WTC11 (cell line): ENCODE measurements around the gene FN3K. TPM values are rescaled to one million over a fixed set of nuclear protein-coding genes. Genes with fewer than 3 reads are reported as not detected.

Experiments
- ATAC-seq: fragments of 200-7000 bp; cut with Tn5 transposase; 2 replicates; pipeline ENCODE4 v1.10.0; 2021; ENCODE audit warnings: mild to moderate bottlenecking, moderate library complexity
- CTCF ChIA-PET: fragments of 300-600 bp; sonication (Branson Sonifier 250); formaldehyde crosslinking; loops from one replicate; lab custom pipeline; 2021; ENCODE audit warnings: antibody characterized with exemption; lab: Charles Lee
- POLR2A ChIA-PET: fragments of 350-600 bp; sonication (Branson Sonifier 250); formaldehyde crosslinking; loops from one replicate; lab custom pipeline; 2021; ENCODE audit warnings: antibody characterized with exemption; lab: Charles Lee
- DNase-seq: peaks from one replicate; pipeline ENCODE4 v3.0.0; 2021; ENCODE audit warnings: low spot score
- H3K27ac Mint-ChIP-seq: 2 replicates; pipeline ENCODE4 v1.8.0; 2021; ENCODE audit warnings: mixed read lengths
- H3K27me3 Mint-ChIP-seq: 2 replicates; pipeline ENCODE4 v1.8.0; 2021; ENCODE audit warnings: low read depth, mild to moderate bottlenecking, moderate library complexity, mixed read lengths
- H3K36me3 Mint-ChIP-seq: 2 replicates; pipeline ENCODE4 v1.8.0; 2021; ENCODE audit warnings: mixed read lengths
- H3K4me1 Mint-ChIP-seq: 2 replicates; pipeline ENCODE4 v1.8.0; 2022; ENCODE audit warnings: mixed read lengths
- H3K4me3 Mint-ChIP-seq: 2 replicates; pipeline ENCODE4 v1.8.0; 2021; ENCODE audit warnings: mild to moderate bottlenecking, moderate library complexity, mixed read lengths
- H3K9me3 Mint-ChIP-seq: 2 replicates; pipeline ENCODE4 v1.8.0; 2021; ENCODE audit warnings: mixed read lengths
- CREM ChIP-seq: sonication (generic); formaldehyde crosslinking; IDR thresholded peaks from 2 replicates; pipeline ENCODE4 v1.8.1; 2022; ENCODE audit warnings: mild to moderate bottlenecking, missing genetic modification reagents, moderate library complexity
- ELF4 ChIP-seq: sonication (generic); formaldehyde crosslinking; IDR thresholded peaks from 2 replicates; pipeline ENCODE4 v1.8.1; 2022; ENCODE audit warnings: low read depth, mild to moderate bottlenecking, moderate library complexity, missing genetic modification reagents
- ZNF121 ChIP-seq: sonication (generic); formaldehyde crosslinking; IDR thresholded peaks from 2 replicates; pipeline ENCODE4 v1.8.0; 2023; ENCODE audit warnings: missing genetic modification reagents
- ZNF416 ChIP-seq: fragments of 250-450 bp; sonication (Bioruptor Pico); IDR thresholded peaks from 2 replicates; pipeline ENCODE4 v1.9.0; 2021; ENCODE audit warnings: mild to moderate bottlenecking, inconsistent platforms
- ZNF512 ChIP-seq: sonication (generic); formaldehyde crosslinking; IDR thresholded peaks from 2 replicates; pipeline ENCODE4 v1.8.1; 2022; ENCODE audit warnings: missing genetic modification reagents, borderline replicate concordance
- total RNA-seq: library from RNA; stranded (reverse); gene quantifications from 3 replicates; pipeline ENCODE4 v1.2.3, GENCODE V29; 2021
- TF ChIP-seq, protein P1 (sequence below): sonication (generic); formaldehyde crosslinking; IDR thresholded peaks from 2 replicates; pipeline ENCODE4 v1.8.0; 2022; ENCODE audit warnings: missing genetic modification reagents
- TF ChIP-seq, protein P2 (sequence below): sonication (generic); formaldehyde crosslinking; IDR thresholded peaks from 2 replicates; pipeline ENCODE4 v1.8.0; 2022; ENCODE audit warnings: mild to moderate bottlenecking, missing genetic modification reagents
- TF ChIP-seq, protein P3 (sequence below): fragments of 250-450 bp; sonication (Bioruptor Pico); IDR thresholded peaks from 2 replicates; pipeline ENCODE4 v1.9.0; 2021; ENCODE audit warnings: mild to moderate bottlenecking

The FN3K gene
- total RNA-seq, 1 experiment from 2014 or later = 19.3 TPM

DNA sequence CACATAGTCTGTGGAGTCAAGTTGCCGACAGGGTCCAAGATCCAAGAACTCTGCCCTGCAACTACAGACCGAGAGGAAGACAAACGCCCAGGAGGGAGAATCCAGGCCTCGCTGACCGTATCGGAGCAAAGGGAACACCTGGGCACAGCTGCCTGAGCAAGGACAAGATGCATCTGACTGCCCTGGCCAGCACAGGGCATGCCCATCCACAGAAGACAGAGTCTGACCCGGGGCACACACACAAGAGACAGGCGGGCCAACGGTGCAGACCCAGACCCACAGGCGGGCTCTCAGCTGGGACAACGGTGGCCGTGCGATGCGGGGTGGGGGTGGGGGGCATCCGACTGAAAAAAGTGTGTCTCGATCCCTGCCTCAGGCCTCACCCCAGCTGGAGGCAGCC, 43.1 kb upstream of the FN3K start:
- H3K9me3 Mint-ChIP-seq = peaks cover 8% of the 10 kb centered on the region
- peaks cover 32% of the 10 kb centered on the region for H3K27me3 Mint-ChIP-seq
- H3K27ac Mint-ChIP-seq = no peak overlapping the region
- no peak overlapping the region for H3K4me3 Mint-ChIP-seq
- no peak for TF ChIP-seq ELF4
- TF ChIP-seq ZNF121 (CRISPR knock-in tag) = peak; percentile 6; the same call in 1 of the 2 replicates
- TF ChIP-seq, protein P1, sequence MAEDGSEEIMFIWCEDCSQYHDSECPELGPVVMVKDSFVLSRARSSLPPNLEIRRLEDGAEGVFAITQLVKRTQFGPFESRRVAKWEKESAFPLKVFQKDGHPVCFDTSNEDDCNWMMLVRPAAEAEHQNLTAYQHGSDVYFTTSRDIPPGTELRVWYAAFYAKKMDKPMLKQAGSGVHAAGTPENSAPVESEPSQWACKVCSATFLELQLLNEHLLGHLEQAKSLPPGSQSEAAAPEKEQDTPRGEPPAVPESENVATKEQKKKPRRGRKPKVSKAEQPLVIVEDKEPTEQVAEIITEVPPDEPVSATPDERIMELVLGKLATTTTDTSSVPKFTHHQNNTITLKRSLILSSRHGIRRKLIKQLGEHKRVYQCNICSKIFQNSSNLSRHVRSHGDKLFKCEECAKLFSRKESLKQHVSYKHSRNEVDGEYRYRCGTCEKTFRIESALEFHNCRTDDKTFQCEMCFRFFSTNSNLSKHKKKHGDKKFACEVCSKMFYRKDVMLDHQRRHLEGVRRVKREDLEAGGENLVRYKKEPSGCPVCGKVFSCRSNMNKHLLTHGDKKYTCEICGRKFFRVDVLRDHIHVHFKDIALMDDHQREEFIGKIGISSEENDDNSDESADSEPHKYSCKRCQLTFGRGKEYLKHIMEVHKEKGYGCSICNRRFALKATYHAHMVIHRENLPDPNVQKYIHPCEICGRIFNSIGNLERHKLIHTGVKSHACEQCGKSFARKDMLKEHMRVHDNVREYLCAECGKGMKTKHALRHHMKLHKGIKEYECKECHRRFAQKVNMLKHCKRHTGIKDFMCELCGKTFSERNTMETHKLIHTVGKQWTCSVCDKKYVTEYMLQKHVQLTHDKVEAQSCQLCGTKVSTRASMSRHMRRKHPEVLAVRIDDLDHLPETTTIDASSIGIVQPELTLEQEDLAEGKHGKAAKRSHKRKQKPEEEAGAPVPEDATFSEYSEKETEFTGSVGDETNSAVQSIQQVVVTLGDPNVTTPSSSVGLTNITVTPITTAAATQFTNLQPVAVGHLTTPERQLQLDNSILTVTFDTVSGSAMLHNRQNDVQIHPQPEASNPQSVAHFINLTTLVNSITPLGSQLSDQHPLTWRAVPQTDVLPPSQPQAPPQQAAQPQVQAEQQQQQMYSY (CRISPR knock-in tag) = no peak
- no peak for TF ChIP-seq CREM (CRISPR knock-in tag)
- no peaks in the 10 kb centered on the region for H3K4me1 Mint-ChIP-seq
- ATAC-seq (no peak), DNase-seq (no peak)
- peaks cover 4% of the 10 kb centered on the region for H3K36me3 Mint-ChIP-seq
- ChIA-PET POLR2A (no interaction called here), CTCF (no interaction called here)

DNA sequence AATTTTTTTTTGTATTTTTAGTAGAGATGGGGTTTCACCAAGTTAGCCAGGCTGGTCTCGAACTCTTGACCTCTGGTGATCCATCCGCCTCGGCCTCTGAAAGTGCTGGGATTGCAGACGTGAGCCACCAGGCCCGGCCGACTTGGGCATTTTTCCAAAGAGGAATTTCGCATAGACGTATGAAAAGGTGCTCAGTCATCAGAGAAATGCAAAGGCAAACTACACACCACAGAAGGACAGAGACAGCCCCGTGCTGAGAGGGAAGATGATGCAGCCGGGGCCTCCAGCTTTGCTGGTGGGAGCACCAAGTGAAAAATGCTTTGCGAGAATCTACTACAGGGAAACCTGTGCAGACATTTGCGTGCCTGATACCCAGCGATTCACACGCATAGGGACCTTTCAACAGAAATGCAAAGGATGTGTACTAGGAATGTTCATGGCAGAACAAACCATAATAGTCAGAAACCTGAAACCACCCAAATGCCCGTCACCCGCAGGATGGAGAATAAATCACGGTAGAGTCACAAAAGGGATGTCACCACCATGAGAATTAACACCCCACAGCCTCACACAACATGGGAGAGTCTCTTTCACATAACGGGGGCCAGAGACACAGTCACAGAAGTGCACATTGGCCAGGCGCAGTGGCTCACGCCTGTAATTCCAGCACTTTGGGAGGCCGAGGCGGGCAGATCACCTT, 42.1 kb upstream of the FN3K start:
- TF ChIP-seq, protein P2, sequence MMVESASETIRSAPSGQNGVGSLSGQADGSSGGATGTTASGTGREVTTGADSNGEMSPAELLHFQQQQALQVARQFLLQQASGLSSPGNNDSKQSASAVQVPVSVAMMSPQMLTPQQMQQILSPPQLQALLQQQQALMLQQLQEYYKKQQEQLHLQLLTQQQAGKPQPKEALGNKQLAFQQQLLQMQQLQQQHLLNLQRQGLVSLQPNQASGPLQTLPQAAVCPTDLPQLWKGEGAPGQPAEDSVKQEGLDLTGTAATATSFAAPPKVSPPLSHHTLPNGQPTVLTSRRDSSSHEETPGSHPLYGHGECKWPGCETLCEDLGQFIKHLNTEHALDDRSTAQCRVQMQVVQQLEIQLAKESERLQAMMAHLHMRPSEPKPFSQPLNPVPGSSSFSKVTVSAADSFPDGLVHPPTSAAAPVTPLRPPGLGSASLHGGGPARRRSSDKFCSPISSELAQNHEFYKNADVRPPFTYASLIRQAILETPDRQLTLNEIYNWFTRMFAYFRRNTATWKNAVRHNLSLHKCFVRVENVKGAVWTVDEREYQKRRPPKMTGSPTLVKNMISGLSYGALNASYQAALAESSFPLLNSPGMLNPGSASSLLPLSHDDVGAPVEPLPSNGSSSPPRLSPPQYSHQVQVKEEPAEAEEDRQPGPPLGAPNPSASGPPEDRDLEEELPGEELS (CRISPR knock-in tag) = no peak
- no peak for TF ChIP-seq ZNF416
- POLR2A ChIA-PET = no interaction called here
- Mint-ChIP-seq H3K27ac (no peak overlapping the region), H3K9me3 (peaks cover 8% of the 10 kb centered on the region), H3K4me1 (no peaks in the 10 kb centered on the region), H3K4me3 (no peak overlapping the region), H3K36me3 (peaks cover 4% of the 10 kb centered on the region), H3K27me3 (peaks cover 38% of the 10 kb centered on the region)
- DNase-seq (no peak), ATAC-seq (no peak)
- CTCF ChIA-PET = no interaction called here

DNA sequence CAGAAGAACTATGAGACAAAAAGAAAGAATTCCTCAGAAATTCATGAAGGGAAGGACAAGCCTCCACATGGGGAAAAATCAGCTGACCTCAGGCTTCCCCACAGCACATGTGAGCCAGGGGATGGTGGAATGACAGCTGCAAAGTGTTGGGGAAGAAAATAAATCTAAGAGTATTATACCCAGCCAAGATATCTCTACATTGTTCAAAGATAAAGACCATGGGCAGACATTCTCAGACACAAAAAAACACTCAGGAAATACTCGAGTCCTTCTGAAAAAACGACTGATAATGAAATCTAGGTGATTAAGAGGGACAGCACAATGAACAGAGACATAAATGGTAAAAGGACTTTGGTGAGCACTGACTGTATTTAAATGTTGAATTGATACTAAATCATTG, 40.8 kb upstream of the FN3K start:
- Mint-ChIP-seq H3K4me1 (no peaks in the 10 kb centered on the region), H3K4me3 (no peak overlapping the region), H3K9me3 (peaks cover 8% of the 10 kb centered on the region), H3K27me3 (peaks cover 43% of the 10 kb centered on the region), H3K36me3 (peaks cover 4% of the 10 kb centered on the region), H3K27ac (no peak overlapping the region)
- no peak for ATAC-seq
- TF ChIP-seq, protein P3, sequence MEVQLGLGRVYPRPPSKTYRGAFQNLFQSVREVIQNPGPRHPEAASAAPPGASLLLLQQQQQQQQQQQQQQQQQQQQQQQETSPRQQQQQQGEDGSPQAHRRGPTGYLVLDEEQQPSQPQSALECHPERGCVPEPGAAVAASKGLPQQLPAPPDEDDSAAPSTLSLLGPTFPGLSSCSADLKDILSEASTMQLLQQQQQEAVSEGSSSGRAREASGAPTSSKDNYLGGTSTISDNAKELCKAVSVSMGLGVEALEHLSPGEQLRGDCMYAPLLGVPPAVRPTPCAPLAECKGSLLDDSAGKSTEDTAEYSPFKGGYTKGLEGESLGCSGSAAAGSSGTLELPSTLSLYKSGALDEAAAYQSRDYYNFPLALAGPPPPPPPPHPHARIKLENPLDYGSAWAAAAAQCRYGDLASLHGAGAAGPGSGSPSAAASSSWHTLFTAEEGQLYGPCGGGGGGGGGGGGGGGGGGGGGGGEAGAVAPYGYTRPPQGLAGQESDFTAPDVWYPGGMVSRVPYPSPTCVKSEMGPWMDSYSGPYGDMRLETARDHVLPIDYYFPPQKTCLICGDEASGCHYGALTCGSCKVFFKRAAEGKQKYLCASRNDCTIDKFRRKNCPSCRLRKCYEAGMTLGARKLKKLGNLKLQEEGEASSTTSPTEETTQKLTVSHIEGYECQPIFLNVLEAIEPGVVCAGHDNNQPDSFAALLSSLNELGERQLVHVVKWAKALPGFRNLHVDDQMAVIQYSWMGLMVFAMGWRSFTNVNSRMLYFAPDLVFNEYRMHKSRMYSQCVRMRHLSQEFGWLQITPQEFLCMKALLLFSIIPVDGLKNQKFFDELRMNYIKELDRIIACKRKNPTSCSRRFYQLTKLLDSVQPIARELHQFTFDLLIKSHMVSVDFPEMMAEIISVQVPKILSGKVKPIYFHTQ (CRISPR knock-in tag) = no peak
- no peak for TF ChIP-seq ZNF512 (CRISPR knock-in tag)
- POLR2A ChIA-PET = no interaction called here
- no peak for DNase-seq
- CTCF ChIA-PET = interaction anchor here (1.2 kb wide), 1 partner anchor 26 kb away, joined by 3 read pairs; no protein-coding TSS in a partner anchor
